HG02610 (cell line): ENCODE measurements around the gene KIAA0930.
"Not testable (repeated sequence)": the region's sequence is repeated elsewhere in the genome, so short reads cannot be mapped to it uniquely, and the experiment has no call there.

ENCODE experiments used
- ATAC-seq: cut with Tn5 transposase; IDR thresholded peaks from one replicate; pipeline ENCODE4 v1.9.1; 2021; ENCODE audit warnings: mild to moderate bottlenecking, moderate library complexity; ENCODE audit not compliant: unreplicated experiment

The KIAA0930 gene

DNA sequence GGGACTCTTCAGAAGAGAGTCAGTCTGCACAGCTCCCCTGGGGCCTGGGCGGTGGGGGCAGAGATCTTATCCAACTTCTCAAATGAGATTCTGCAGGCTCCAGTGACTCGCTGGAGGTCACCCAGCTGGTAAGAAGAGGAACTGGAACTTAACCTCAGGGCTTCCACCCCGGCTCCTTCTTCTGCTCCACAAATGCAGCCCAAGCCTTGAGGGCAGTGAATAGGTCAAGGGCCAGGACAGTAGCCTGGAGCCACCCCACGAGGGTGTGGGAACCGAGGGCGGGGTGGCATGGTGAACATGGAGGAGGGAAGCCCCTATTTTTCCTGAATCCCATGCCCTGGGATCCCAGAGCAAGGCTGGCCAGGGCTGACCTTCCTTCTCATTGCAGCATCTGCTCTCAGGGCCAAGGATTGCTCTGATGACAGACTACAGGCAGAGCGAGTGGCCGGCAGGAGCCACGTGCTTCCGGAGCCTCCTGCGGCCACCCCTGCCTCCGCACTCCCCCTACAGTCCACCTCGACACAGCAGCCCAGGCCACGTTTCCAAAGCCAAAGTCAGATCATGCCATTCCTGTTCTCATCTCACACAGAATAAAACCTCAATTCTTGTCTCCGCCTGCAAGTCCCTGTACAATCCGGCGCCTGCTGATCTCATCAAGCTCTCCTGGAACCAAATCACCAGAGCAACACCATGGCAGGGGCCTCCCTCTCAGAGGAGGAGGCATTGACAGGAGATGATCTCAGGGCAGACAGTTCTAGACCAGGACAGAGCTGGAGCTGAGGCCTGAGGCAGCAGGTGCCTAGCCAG is 23.0 kb upstream of the KIAA0930 start:
- ATAC-seq, result peak; percentile 80

DNA sequence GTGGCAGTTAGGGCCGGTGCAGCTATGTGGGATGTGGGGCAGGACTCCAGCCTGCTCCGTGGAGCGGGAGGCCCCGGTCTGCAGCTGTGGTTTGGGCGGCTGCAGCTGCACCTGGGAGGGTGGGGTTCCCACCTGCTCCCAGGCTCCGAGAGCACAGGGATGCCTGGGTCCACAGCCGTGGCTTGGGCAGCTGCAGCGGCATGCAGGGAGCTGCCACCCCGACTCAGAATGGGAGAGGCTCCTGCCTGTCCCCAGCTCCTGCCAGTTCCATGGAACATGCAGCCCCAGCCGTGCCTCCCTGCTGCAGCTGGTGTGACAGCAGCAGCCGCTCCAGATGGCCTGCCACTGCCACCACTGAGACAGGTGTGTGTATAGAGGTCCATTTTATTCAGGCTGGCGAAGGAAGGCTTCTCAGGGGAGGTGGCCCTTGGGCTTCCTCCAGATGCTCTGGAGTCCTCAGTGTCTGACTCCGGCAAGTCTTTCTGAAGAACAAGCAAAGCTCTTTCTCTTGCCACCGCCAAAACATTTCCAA is 22.3 kb upstream of the KIAA0930 start:
- peak; percentile 30 for ATAC-seq

DNA sequence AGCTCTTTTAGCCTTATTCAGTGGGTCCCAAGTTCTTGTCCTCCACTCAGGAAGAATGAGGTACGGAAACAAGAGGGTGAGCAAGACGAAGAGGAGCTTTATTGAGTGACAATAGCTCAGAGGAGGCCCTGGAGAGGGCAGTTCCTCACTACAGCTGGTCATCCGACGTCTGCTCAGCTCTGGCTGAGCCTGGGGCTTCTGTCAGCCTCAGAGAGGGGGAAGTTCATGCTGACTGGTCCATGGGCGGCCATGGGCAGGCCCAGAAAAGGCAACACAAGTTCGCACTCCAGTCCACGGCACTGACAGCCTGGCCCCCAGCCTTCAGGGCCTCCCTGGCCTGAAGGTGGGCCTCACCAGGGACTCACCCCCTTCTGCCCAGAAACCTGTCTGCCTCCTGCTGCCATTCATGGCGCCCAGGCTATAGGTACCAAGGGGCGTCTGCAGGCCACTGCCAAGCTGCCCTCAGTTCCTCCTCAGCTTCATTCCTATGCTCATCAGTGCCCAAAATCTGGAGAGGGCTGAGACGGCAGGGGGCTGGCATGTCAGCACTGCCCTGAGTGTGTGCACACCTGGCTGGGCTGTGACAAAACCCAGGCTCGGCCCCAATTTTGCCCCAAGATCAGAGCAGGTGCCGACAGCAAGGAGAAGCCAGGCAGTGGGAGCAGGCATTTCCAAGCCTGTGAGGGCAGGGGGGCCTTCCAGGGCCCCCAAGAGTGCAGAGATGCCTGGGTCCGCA is 21.7 kb upstream of the KIAA0930 start:
- ATAC-seq, result no peak

DNA sequence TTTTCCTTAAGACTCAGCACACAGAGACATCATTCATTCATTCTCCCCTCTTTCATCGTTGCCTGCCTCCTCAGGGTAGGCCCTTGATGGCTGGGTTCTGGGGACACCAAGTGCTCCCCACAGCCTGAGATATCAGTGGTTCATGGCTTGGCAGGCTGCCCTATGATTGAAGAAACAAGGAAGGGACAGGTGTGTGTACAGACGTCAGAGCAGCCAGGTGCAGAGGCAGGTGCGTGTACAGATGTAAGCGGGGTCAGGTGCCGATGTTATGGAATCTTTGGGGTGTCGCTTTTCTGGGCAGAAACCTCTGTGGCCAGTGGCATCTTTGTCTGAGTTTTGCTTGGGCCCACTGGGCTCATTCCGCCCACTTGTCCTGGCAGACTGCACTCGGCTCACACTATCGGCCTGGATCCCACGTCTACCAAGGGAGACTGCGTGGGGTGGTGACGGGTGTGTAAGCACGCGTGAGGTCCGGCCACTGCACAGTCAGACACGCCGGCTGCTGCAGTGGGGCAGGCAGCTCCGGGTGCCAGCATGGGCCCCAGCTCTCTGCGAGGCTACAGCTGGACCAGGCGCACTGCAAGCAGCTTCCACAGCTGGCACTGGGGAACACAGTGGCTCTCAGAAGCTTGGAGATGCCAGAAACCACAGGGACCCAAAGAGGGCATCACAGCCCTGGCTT is 20.9 kb upstream of the KIAA0930 start:
- ATAC-seq, result no peak

DNA sequence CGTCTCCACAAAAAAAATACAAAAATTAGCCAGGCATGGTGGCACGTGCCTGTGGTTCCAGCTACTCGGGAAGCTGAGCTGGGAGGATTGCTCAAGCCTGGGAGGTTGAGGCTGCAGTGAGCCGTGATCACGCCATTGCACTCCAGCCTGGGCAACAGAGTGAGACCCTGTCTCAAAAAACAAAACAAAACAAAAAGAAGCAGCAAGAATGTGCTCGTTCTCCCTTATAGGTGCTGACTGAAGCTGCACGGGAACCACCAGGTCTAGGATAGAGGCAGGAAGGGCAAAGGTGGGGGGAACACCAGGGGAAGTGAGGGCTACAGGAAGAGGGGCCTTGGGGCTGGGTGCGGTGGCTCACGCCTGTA is 19.7 kb upstream of the KIAA0930 start:
- not testable (repeated sequence) for ATAC-seq

DNA sequence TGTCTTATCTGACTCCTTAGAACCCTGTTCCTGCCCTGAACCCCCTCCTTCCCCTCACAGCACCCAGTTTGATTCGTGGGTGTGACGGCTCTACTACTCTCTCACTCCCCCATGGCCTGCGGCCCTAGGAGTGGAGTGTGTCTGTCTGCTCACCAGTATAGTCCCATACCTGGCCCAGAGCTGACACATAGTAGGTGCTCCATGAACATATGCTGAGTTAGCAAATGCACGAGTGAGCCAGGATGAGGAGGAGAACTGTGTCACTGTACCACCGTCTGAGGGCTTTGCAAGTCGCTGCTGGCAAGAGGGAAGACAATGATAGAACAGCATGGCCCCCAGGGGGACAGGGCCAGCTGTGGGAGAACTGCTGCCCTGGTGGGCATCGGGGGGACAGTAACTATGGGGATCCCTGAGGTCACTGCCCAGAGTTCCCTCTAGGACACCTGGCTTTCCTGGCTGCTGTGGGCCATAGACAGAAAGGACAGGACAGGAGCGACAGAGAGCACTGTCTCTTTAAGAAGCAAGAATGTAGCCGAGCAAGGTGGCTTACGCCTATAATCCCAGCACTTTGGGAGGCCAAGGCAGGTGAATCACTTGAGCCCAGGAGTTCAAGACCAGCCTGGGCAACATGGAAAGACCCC is 19.2 kb upstream of the KIAA0930 start:
- ATAC-seq, result no peak

DNA sequence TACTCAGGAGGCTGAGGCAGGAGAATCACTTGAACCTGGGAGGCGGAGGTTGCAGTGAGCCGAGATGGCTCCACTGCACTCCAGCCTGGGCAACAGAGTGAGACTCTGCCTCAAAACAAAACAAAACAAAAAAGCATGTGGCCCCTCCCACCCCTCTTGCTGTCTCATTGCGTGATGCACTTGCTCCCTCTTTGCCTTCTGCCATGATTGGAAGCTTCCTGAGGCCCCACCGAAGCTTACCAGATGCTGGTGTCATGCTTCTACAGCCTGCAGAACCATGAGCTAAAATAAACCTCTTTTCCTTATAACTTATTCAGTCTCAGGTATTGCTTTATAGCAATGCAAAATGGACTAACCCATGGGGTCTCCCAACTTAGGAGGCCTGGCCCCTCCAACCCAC is 17.2 kb upstream of the KIAA0930 start:
- ATAC-seq, result not testable (repeated sequence)

DNA sequence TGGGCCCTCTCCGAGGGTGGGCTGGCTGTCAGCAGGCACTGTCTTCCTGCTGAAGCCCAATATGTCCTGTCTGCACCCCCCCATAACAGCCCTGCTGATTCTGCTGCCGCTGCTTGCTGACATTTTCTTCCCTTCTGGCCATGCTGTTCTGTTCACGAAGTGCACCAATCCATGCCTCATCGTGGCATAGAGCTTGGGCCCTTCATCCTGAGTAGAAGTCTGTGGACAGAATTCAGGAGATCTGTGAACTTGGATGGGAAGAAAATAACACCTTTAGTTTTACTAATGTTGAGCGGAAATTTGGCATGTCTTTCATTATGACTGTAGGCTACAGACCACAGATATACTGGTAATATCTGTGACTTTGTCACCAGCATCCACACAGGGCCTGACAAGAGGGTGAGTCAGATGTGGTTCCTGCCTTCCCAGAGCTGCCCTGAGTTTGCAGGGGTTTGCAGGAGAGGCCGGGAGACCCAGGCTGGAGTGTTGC is 14.1 kb upstream of the KIAA0930 start:
- ATAC-seq, result peak; percentile 71

DNA sequence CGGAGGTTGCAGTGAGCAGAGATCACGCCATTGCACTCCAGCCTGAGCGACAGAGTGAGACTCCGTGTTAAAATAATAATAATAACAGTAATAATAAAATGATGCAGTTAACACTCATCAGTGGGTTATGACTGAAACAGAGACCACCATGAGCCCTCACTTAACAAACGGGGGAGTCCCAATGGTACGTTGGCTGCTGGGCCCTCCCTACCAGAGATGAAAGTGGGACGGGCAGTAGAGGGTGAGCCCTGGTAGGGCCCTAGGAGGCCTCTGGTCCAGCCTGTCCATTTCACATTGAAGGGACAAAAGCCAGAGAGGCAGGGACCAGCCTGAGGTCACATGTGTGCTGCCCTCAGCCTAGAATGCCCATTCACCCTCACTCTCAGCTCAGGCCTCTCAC is 13.7 kb upstream of the KIAA0930 start:
- peak; percentile 64 for ATAC-seq

DNA sequence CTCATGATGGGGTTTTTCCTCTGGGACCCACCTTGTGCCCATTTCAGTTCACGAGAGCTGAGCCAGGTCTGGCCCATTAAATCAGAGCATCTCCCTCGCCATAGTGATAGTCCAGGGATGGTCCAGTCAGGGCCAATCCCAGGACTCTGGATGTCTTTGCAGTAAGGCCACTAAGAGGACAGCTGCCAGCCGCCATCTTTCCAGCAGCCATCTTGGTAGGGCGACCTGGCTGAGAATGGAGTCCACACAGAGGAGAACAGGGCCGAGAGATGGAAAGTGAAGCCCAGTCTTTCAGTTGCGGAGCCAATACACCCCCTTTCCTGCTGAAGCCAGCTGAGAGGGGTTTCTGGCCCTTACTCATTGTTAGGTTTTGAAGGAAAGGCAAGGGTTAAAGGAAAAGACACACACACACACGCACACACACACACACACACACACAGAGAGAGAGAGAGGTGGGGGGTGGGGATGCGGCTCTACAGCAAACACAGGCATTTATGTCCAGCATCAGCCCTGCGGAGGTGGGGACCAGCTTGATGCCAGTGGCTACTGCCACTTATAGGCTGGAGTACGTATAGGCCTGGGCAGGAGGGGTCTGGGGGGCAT is 12.4 kb upstream of the KIAA0930 start:
- ATAC-seq, result no peak

DNA sequence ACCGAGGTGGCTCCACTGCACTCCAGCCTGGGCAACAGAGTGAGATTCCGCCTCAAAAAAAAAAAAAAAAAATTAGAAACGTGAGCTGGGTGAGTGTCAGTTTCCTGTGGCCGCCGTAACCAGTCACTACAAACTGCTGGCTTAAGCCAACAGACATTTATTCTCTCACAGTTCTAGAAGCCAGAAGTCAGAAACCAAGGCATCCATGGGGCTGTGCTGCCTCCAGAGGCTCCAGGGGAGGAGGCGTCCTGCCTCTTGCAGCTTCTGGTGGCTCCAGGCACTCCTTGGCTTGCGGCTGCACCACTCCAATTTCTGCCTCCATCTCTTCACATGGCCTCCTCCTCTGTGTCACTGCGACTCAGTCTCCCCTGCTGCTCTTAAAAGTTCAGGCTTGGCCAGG is 11.1 kb upstream of the KIAA0930 start:
- ATAC-seq, result no peak

DNA sequence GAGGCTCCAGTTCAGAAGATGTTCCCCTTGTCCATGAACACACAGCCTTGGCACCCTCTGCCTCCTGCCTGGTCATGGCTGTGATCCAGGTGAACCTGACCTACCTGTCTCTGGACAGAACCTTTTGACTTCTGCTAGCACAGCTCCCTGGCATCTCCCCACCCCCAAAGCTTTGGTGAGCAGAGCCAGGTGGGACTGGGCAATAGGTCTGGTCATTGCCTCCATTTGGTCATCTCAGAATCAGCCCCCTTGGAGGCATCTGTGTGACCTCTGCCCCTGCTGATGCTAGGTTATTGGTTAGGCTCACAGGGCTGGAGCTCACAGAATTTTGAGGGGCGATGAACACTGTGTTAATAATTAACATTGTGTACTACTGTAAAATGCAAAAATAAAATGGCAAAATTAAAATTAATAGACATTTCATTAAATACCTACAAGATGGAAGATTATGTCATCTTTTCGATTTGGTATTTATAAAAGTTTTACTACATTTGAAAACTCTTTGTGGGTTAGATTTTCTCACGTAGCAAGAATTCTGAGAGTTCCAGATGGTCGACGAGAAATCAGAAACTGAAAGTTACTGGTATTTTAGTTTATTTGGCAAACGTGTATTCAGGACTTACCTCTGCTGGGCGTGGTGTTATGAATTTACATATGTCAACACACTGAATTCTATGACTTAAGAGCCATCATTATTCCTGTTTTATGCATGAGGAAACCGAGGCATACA is 8.3 kb upstream of the KIAA0930 start:
- ATAC-seq, result no peak

DNA sequence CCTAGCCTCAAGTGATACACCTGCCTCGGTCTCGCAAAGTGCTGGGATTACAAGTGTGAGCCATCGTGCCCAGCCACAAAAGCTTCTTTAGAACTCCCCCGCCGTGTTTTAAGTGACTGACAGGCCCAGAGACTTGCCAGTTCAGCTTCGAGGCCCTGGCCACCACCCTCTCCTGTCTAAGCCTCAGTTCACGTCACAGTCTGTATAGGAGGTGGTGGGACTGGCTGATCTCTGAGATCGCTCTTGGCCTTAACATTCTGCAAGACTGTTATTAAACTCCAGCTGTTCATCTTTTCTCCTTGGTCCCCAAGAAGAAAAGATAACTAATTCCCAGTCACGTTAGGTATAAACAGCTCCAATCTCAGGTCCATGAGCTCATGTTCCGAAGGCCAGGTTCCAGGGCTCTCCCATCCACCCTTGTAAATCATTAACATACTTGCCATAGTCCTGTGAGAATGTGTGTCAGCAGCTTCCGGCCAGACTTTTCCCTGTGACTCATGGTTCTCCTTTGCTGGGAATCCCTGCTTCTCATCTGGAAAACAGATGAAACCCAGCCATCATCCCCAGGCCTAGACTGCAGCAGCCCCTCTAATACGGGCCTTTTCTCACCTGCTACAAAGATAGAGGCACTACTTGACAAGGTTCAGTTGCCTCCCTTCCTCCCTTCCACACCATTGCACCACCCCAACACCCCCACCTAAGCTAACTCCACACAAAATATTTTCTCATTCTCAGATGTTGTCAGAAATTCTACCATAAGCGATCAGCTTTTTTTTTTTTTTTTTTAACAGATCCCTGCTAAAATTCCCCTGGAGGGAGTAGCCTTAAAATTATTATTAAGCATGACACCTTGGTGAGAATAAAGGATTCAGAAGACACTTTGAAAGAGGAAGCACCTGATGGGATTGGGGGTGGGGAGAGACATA is 5.6 kb upstream of the KIAA0930 start:
- no peak for ATAC-seq

DNA sequence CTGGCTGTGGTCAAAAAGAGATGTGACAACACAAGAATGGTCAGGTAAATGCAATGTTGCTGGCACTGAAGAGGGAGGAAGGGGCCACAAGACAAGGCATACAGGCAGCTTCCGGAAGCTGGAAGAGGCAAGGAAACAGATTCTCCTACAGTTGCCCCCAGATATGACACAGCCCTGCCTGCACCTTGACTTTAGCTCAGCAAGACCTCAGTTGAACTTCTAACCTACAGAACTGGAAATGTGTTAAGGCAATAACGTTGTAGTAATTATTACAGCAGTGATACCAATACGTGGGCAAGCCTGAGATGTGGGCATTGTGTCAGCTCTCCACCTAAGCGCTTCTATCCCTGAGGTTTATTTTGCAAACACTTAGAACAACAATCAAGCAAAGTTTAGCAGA is 4.2 kb upstream of the KIAA0930 start:
- ATAC-seq, result no peak

DNA sequence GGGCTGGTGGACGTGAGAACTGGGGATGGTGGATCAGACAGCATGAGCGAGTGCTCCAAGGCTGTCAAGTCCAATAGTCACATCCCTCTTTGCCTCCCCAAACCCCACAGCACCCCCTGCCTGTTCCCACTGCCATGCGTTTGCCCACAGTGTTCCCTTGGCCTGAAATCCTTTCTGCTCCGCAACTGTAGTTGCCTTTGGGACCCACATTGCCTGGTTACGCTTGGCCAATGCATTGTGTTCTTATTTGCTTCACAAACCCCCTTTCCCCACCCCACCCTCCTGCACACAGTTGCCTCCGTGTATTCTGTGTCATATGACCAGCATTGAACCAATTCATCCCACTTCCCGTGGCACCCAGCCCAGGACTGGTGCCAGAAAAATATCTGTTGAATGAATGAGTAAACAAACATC is 2.1 kb upstream of the KIAA0930 start:
- no peak for ATAC-seq

DNA sequence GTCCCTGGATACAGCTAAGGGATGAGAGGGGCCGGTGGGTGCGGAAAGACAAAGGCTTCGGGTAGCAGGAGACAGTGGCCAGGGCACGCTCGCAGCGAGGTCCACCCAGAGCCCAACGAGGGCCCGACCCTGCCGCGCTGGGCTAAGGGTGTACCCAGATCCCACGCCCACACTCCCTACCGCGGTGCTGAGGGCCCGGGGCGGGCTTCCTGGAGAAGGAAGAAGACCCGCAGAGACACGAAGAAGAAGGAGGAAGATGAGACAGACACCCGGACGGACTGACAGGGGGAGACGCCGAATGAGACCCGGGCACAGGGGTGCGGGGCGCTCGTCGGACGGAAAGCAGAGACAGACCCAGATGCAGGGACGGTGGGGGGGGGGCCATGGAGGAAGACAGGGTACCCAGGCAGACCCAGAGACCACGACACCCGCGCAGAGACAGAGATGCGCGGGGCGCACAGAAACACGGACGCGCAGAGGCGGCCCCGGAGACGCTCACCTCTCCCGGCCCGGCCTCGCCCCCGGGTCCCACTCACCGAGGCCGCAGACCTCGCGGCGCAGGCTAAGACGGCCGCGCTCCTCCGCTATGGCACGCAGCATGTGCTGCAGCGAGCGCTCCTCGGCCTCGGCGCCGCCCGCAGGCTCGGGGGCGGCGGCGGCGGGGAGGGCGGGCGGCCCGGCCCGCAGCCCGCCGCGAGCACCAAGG is 437 bp downstream of the KIAA0930 start:
- ATAC-seq, result no peak

DNA sequence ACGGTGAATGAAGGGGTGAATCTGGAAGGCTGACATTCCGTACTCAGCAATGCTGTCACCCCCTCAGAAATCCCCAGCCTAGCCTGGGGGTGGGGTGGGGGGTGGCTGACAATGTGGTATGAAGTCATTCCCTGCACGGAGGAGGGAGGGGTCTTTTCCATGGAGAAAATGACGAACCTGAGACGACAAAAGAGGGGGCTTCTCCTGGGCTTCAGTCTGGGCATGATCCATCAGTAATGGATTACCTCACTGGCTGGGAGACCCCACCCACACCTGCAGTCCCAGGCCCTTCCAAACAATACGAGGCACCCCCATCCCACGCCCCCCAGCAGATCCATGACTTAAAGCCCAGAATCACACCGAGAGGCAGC is 1.0 kb downstream of the KIAA0930 start:
- ATAC-seq, result no peak

DNA sequence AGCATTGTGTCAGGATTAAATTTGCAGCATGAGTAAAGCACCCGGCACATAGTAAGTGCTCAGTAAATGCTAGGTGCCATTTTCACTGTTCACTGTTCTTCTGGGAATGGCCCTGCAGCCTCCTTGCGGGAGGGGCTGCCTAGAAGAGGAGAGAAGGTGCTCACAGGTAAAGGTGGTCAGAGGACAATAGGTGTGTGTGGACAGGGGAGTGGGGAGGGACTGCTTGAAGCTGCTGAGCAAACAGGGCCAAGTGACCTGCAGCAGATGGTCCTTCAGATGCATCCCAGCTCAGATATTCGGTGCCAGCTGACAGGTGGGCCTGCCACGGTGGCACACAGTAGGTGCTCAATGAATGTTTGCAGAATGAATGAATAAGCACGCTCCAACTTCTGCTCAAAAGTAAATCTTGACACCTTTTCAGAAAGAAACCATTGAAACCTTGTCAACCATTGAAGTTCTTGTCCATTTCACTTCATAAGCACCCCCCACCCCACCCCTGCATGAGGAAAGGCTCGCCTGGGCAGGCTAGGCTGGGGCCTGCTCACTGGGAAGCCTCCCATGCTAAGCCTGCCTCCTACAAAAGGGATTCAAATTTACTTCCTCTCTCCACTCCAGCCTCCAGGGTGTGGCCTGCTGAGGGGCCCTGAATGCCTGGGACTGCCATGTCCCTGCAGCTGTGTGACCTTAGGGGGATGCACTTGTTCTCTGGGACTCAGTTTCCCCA is 1.6 kb downstream of the KIAA0930 start:
- no peak for ATAC-seq
